Measurements from ENCODE around the gene CABLES2. TPM values are rescaled to one million over a fixed set of nuclear protein-coding genes. Genes with fewer than 3 reads are reported as not detected.

CABLES2 gene
- total RNA-seq, 1 donor from 2014 or later, result 0.96 TPM

DNA sequence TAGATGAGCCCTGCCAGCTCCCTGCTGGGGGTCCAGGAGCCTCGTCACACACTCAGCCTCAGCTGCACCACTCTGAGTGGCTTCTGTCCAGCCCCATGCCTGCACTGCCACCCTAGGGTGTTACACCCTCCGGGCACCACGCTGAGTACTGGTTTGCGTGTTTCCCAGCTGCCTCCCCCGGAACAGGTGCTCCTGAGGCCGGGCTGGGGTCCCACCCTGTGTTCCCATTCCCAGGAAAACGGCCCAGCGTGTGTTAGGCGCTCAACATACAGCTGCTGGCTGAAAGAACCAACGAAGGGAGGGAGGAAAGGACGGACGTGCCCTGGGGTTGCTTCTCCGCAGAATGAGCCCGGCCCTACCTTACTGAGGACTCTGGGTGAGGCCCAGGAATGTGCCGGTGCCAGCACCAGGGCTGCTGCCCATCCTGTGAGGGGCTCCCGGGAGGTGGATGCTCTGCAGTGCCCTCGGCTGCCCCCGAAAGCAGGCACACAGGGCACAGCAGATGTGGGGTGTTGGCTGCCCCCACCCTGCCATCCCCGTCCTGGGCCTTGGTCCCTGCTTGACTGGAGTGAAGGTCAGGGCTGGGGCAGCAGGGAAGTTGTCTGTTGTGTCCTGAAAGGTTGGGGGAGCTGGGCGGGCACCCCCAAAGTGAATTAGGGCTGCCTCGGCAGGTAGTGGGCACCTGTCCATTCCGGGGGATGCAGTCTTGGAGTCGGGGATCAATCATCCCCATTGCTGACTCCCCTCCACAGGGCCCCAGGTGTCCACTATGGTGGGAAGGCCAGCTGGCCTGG is 56.3 kb downstream of the CABLES2 start:
- DNase-seq (ENCODE audit: low spot score), result no peak

DNA sequence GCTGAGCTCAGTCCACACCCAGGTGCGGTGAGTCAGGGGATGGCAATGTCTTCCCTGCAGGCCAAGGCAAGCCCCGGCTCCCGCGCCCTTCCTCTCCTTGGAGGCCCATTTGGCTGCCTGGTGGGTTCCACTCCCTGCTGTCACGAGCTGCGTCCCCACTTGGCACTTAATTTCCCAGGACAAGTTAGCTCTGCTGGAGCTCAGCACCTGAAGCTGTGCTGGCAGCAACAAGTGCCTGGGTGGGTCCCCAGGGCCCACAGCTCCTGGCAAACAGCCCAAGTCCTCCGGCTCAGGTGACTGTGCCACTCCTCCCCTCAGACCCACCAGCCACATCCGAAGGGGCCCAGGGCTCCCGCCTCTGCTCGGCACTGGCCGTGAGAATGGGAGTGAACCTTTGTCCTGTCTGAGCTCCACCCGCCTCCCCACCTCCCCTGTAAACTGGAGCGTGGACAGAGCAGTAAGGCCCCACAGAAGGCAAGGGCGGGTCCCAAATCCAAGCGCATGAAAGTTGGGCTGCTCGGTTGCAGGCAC is 56.9 kb downstream of the CABLES2 start:
- peak; percentile 69 for DNase-seq (ENCODE audit: low spot score)

DNA sequence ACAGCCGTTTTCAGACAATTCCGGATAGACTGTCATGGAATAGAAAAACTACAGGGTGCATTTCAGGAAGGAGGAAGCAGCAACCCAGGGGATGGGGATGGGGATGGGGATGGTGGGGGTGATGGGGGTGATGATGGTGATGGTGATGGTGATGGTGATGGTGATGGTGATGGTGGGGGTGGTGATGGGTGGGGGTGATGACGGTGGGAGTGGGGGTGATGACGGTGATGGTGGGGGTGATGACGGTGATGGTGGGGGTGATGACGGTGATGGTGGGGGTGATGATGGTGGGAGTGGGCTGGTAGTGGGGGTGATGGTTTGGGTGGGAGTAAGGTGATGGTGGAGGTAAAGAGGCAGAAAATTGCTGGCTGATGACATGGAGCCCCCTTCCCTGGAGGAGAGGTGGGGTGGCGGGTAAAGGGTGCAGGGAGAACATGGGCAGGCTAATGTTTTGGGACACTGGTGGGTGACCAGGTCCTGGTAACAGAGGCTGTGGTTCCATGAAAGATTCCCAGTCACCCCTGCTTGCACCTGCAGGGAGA is 57.5 kb downstream of the CABLES2 start:
- no peak for DNase-seq (ENCODE audit: low spot score)

DNA sequence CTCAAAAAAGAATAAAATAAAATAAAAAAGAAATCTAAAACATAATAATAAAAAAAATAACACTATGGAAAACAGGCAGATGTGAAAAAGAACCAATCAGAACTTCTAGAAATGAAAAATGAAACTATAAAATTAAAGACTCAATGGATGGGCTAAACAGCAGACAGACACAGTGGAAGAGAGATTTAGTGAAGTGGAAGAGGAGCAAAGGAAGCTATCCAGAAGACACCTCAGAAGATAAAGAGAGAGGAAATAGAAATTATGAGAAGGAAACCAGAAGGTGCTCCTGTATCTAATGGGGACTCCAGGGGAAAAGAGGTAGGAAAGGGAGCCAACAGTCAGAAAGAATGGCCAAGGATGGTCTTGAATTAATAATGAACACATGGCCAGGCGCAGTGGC is 58.5 kb downstream of the CABLES2 start:
- no peak for DNase-seq (ENCODE audit: low spot score)

DNA sequence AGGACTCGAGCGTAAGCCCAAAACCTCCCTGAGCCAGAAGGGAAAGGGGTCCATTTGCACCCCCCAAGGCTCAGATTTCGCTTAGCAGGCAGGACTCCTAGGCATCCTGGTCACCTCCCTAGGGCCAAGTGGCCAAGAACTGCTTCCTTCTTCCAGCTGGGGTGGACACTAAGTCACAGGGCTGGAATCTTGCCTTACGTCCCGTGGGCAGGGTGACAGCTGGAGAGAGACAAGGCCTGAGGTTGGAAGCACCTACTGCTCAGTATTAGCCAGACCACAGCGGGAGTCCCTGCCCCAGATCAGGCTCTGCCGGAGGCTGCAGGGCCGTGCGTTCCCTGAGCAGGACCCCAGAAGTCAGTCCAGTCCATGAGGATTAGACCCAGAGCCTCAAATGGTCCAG is 59.6 kb downstream of the CABLES2 start:
- no peak for DNase-seq (ENCODE audit: low spot score)

DNA sequence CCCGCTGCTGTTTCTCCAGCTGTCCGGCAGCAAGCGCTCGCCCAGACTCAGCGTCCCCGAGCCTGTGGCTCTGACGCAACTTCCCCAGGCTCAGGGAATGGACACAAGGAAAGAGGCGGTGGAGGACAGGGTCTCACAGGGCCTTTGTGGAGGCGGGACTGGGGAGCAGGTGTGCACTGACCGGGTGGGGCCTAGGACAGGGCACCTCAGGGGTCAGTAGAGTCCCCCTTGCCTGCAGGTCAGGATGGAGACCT is 60.0 kb downstream of the CABLES2 start:
- DNase-seq (ENCODE audit: low spot score), result no peak

DNA sequence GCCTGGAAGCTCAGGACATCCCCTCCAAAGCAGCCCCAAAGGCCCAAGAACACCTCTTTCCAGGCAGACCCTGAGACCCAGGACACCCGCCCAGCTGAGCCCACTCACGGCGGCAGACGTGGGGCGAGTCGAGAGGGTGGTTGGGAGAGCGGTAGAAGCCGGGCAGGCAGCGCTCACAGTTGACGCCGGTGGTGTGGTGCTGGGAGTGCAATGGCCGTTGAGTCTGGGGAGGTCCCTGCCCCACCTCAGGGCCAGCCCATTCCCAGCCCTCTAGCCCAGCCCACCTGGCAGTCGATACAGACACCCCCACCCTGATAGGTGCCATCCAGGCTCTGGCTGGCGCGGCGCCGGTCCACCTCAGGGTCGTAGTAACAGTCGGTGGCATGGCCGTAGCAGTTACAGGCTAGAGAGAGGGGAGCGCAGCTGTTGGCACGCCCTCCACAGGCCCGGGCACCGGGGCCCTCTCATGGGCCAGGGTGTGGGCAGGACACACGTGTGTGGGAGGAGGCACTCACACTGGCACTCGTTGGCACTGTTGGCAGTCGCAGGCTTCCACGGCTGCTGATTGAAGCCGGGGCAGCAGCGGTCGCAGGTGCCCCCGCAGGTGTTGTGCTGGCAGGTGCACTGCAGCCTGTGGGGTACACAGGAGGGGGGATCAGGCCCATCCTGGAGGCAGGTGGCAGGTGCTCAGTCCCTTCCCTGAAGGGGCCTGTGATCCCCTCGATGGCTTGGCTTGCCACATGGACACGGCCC is 60.5 kb downstream of the CABLES2 start:
- DNase-seq (ENCODE audit: low spot score), result no peak

DNA sequence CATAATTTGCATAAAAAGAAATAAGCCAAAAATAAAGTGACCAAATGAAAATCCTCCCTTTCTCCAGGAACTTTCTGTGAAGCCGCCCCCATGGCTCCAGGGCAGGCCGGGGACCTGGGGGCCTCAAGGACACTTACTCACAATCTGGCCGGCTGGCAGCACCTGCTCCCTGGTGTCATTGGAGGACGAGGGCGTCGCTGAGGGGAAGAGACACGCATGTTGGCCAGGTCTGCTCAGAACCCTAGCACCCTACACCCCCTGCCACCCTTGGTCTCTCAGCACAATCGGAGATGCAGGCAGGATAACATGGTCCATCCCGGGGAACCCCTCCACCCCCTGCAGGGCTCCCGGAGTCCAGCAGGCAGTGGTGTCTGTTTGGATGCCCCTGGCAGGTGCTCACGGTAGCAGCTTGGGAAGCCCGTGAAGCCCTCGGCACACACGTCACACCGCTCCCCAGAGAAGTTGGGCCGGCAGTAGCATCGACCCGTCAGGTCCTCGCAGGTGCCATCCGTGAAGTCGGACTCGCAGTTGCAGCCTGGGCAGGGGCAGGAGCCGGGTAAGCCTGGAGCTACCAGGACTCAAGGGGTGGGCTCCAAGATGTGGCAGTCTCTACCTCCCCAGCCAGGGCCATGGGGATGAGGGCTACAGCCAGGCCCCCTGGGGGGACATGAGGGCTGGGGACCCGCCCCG is 61.3 kb downstream of the CABLES2 start:
- DNase-seq (ENCODE audit: low spot score), result no peak

DNA sequence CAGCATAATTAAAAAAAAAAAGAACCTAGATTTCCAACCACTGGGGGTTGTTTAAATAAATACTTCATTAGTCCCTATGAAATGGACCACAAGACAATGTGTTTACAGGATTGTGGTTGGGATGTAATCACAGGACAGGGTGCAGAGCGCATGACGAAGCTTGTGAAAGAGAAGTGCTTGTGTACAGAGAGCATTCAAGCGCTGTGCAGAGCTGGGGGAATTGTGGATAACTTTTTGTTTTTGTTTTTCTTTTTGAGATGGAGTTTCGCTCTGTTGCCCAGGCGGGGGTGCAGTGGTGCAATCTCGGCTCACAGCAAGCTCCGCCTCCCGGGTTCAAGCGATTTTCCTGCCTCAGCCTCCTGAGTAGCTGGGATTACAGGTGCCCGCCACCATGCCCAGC is 62.3 kb downstream of the CABLES2 start:
- DNase-seq (ENCODE audit: low spot score), result no peak

DNA sequence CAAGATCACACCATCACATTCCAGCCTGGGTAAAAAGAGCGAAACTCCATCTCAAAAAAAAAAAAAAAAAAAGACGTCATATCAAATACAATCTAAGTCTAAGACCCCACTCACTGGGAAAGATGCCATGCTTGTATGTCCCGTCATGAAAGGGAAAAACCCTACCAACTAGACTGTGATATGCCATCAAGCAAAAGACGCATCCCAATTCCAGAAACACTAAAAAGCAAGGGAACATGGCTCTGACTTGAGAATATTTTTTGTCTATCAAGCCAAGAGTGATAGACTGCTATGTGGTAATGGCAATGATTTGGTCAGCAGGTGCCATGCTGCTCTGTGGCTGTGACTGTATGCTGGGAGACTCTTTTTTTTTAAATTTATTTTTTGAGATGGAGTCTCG is 63.0 kb downstream of the CABLES2 start:
- no peak for DNase-seq (ENCODE audit: low spot score)

DNA sequence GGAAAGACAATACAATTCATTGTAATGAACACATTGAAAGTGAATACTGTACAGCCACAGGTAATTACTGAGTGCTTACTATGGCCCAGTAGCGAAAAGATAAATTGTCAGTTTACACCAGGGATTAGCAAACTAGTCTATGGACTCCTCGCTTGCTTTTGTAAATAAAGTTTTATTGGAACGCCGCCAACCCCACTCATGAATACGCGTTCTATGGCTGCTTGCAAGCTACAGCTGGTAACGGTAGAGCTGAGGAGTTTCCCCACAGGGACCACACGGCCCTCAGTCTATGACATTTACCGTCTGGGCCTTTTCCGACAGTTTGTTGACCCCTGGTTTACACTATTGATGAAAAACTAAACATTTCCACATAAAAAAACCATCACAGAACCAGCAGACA is 64.2 kb downstream of the CABLES2 start:
- DNase-seq (ENCODE audit: low spot score), result no peak

DNA sequence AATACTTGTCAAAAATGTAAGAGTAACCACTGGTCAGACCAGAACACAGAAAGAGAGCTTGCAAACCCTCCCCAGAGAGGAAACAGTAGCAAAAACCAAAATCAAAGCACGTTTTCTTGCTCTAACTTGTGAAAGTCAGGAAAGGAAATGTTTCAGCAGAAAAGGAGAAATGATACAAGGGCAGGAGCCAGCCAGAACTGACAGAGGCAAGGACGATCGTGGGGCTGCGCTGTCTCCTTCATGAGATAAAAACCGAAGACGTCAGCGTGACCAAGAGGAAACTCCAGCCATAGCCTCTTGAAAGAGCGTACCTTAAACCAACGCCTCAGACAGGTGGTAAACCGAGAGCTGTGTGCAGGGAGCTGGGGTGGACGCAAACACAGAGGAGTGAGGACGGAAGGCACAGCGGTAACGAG is 67.4 kb downstream of the CABLES2 start:
- no peak for DNase-seq (ENCODE audit: low spot score)

Other genes starting within 250 kb of the CABLES2 start
- gene MTG2, start 224.3 kb downstream of the CABLES2 start, total RNA-seq (ENCODE audit: insufficient read depth, low replicate concordance), result 14.4 TPM
- gene HRH3, start 187.0 kb downstream of the CABLES2 start, total RNA-seq (ENCODE audit: insufficient read depth, low replicate concordance), result not detected
- 42.4 TPM for gene OSBPL2, start 168.8 kb downstream of the CABLES2 start, total RNA-seq (ENCODE audit: insufficient read depth, low replicate concordance)
- gene ADRM1, start 104.3 kb downstream of the CABLES2 start, total RNA-seq (ENCODE audit: insufficient read depth, low replicate concordance), result 29.6 TPM
- gene LAMA5, start 40.0 kb downstream of the CABLES2 start, total RNA-seq (ENCODE audit: insufficient read depth, low replicate concordance), result 26.2 TPM
- 549 TPM for gene RPS21, start 20.2 kb downstream of the CABLES2 start, total RNA-seq (ENCODE audit: insufficient read depth, low replicate concordance)
- gene RBBP8NL, start 20.3 kb upstream of the CABLES2 start, total RNA-seq (ENCODE audit: insufficient read depth, low replicate concordance), result not detected
- gene GATA5, start 68.7 kb upstream of the CABLES2 start, total RNA-seq (ENCODE audit: insufficient read depth, low replicate concordance), result 0.48 TPM
- gene SLCO4A1, start 235.2 kb upstream of the CABLES2 start, total RNA-seq (ENCODE audit: insufficient read depth, low replicate concordance), result 24.1 TPM

Measured in umbilical cord (tissue), 2 donors.